Fibroblast of lung (primary cell): ENCODE data around the gene CLN6. TPM values are rescaled to one million over a fixed set of nuclear protein-coding genes. Genes with fewer than 3 reads are reported as not detected.

ENCODE experiments used
- DNase-seq, 2 donors: peaks; one replicate each; pipeline versions ENCODE4 v3.0.0 to v3.0.0-alpha.2; 2010; ENCODE audit warnings: low read depth in 2 of 2
- H2AFZ ChIP-seq: 2 replicates; pipeline ENCODE4 v1.5.1; 2012; ENCODE audit warnings: low read length, control low read depth, inconsistent platforms
- H3K27ac ChIP-seq: 2 replicates; pipeline ENCODE4 v1.5.1; 2011; ENCODE audit warnings: low read length, control low read depth; ENCODE audit not compliant: insufficient read depth
- H3K27me3 ChIP-seq: 2 replicates; pipeline ENCODE4 v1.5.1; 2011; ENCODE audit warnings: mild to moderate bottlenecking, low read length; ENCODE audit not compliant: control insufficient read depth, insufficient read depth
- H3K36me3 ChIP-seq: 2 replicates; pipeline ENCODE4 v1.5.1; 2011; ENCODE audit warnings: low read length; ENCODE audit not compliant: control insufficient read depth, insufficient read depth
- H3K4me1 ChIP-seq: 2 replicates; pipeline ENCODE4 v1.5.1; 2011; ENCODE audit warnings: low read length; ENCODE audit not compliant: control insufficient read depth, insufficient read depth; ENCODE audit errors: extremely low read depth
- H3K4me2 ChIP-seq: 2 replicates; pipeline ENCODE4 v1.5.1; 2011; ENCODE audit warnings: low read length, control low read depth; ENCODE audit not compliant: insufficient read depth; ENCODE audit errors: extremely low read depth
- H3K4me3 ChIP-seq, 4 experiments: fragments of 200-600 bp in 1 of 4; sonication (generic) in 1 of 4; replicated peaks in 1 of 4; 2 replicates each; pipeline ENCODE4 v1.5.1; 2011 to 2016; ENCODE audit warnings: low read length in 4 of 4, low read depth in 3 of 4, mild to moderate bottlenecking in 3 of 4, control low read depth in 2 of 4, inconsistent platforms in 1 of 4, mixed read lengths in 1 of 4; ENCODE audit not compliant: insufficient read depth in 1 of 4; ENCODE audit errors: control extremely low read depth in 1 of 4
- H3K79me2 ChIP-seq: 2 replicates; pipeline ENCODE4 v1.5.1; 2012; ENCODE audit warnings: mild to moderate bottlenecking, low read length, inconsistent platforms; ENCODE audit not compliant: control insufficient read depth, insufficient read depth
- H3K9ac ChIP-seq: 2 replicates; pipeline ENCODE4 v1.5.1; 2011; ENCODE audit warnings: mild to moderate bottlenecking, low read length, control low read depth; ENCODE audit not compliant: insufficient read depth
- H3K9me3 ChIP-seq: 2 replicates; pipeline ENCODE4 v1.5.1; 2012; ENCODE audit warnings: low read depth, low read length; ENCODE audit not compliant: control insufficient read depth, insufficient read depth
- H4K20me1 ChIP-seq: 2 replicates; pipeline ENCODE4 v1.5.1; 2011; ENCODE audit warnings: low read length; ENCODE audit not compliant: control insufficient read depth, insufficient read depth; ENCODE audit errors: extremely low read depth
- CTCF ChIP-seq, 2 donors: IDR thresholded peaks in 1 of 2; conservative IDR thresholded peaks in 1 of 2; 1 replicate in 1 of 2; 2 replicates in 1 of 2; pipeline ENCODE4 v1.5.1; 2011 to 2012; ENCODE audit warnings: low read length in 2 of 2, control low read depth in 1 of 2, inconsistent platforms in 1 of 2, low read depth in 1 of 2, mild to moderate bottlenecking in 1 of 2
- EZH2 ChIP-seq: IDR thresholded peaks from 2 replicates; pipeline ENCODE4 v1.5.1; 2012; ENCODE audit warnings: low read length, control low read depth, mild to moderate bottlenecking; ENCODE audit errors: missing control alignments
- polyA plus RNA-seq, 2 donors: library from polyadenylated mRNA; depleted of rRNA in 1 of 2; stranded (reverse) in 1 of 2; unstranded in 1 of 2; fragments of >200 nt; gene quantifications; 2 replicates each; pipeline ENCODE4 v1.2.1, GENCODE V29; 2011 to 2012; ENCODE audit warnings: missing spikeins in 1 of 2
- total RNA-seq: library from RNA; depleted of rRNA; stranded (reverse); fragments of >200 nt; gene quantifications from 2 replicates; pipeline ENCODE4 v1.2.1, GENCODE V29; 2014

Gene CLN6
- total and polyA plus RNA-seq, 2 donors (not counting 1 experiment from before 2014, with no cell fraction given) = 5.6 to 16.1 TPM

GRCh38 chr15:68188647-68189046 lies 40.9 kb downstream of the CLN6 start:
- Histone ChIP-seq H3K9ac (no peak overlapping the region), H3K27ac (no peak overlapping the region), H3K4me3 (no peak overlapping the region), H3K27me3 (no peaks in the 10 kb centered on the region), H3K36me3 (peaks cover 6% of the 10 kb centered on the region), H4K20me1 (no peaks in the 10 kb centered on the region), H2AFZ (no peak overlapping the region), H3K4me1 (peaks cover 7% of the 10 kb centered on the region), H3K79me2 (no peaks in the 10 kb centered on the region), H3K4me2 (no peak overlapping the region), H3K9me3 (no peaks in the 10 kb centered on the region)
- no peak for DNase-seq
- no peak for TF ChIP-seq CTCF (conservative IDR thresholded peaks at IDR 0.05 in 1 of 2, IDR thresholded peaks at IDR 0.05 in 1 of 2; ENCODE audit: low read depth in 1 of 2, low read length in 2 of 2)
- no peak for TF ChIP-seq EZH2

GRCh38 chr15:68187559-68187958 lies 42.0 kb downstream of the CLN6 start:
- DNase-seq = peak; percentile 86 to 90
- Histone ChIP-seq H2AFZ (peak overlapping the region; percentile 19), H3K27me3 (no peaks in the 10 kb centered on the region), H3K36me3 (peaks cover 5% of the 10 kb centered on the region), H3K4me3 (peak overlapping the region in 3 of 4 experiments; percentile 14 to 50 (median 24)), H4K20me1 (no peaks in the 10 kb centered on the region), H3K27ac (peak overlapping the region; percentile 56), H3K9ac (no peak overlapping the region), H3K9me3 (no peaks in the 10 kb centered on the region), H3K4me2 (peak overlapping the region; percentile 75), H3K79me2 (no peaks in the 10 kb centered on the region), H3K4me1 (peaks cover 7% of the 10 kb centered on the region)
- no peak for TF ChIP-seq EZH2
- TF ChIP-seq CTCF (conservative IDR thresholded peaks at IDR 0.05 in 1 of 2, IDR thresholded peaks at IDR 0.05 in 1 of 2; ENCODE audit: low read depth in 1 of 2, low read length in 2 of 2) = no peak

DNA sequence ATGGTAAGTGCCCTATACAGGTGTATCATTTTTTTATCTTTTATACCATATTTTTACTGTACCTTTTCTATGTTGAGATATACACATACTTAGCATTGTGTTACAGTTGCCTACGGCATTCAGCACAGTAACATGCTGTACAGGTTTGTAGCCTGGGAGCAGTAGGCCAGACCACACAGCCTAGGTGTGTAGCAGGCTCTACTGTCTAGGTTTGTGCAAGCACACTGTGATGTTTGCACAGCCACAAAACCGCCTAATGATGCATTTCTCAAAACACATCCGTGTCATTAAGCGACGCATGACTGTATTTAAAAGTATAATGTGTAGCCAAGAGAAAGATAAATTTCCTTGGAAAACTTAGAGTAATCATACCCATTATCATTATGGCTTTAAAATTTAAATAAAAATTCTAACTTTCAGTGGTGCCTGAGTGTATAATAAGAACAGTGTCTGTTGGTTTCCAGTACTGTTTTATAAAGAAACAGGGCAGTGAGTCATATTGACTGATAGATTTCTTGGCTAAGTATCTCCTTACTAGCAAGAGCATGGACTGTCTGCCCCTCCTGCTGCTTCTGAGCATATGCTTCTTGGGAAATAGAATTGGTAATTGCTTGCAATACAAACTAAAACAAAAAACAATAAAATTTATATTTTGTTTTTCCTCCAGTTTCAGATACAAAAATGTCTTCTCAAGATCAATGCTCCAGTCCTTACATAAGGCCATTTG lies 42.7 kb downstream of the CLN6 start:
- Histone ChIP-seq H4K20me1 (no peaks in the 10 kb centered on the region), H3K9ac (no peak overlapping the region), H3K4me2 (peak overlapping the region; percentile 75), H3K4me3 (peak overlapping the region in 2 of 4 experiments; percentile 14 to 50), H2AFZ (no peak overlapping the region), H3K9me3 (no peaks in the 10 kb centered on the region), H3K4me1 (peaks cover 7% of the 10 kb centered on the region), H3K27me3 (no peaks in the 10 kb centered on the region), H3K27ac (no peak overlapping the region), H3K79me2 (no peaks in the 10 kb centered on the region), H3K36me3 (peaks cover 1% of the 10 kb centered on the region)
- no peak for TF ChIP-seq EZH2
- TF ChIP-seq CTCF (conservative IDR thresholded peaks at IDR 0.05 in 1 of 2, IDR thresholded peaks at IDR 0.05 in 1 of 2; ENCODE audit: low read depth in 1 of 2, low read length in 2 of 2) = peak in 1 of 2 donors; percentile 6
- peak; percentile 78 to 89 for DNase-seq
